HL-60/S4 treated with phorbol 12-myristate 13-acetate at 8.2 ng/mL for 4 days and 3 days (cell line): ENCODE measurements around the gene TMEM50A.
"Not testable (repeated sequence)": the region's sequence is repeated elsewhere in the genome, so short reads cannot be mapped to it uniquely, and the experiment has no call there.

Source experiments
- in situ Hi-C: fragments of 300-500 bp; cut with MboI; formaldehyde crosslinking; loops from 2 replicates; pipeline ENCODE4 v1.15.0; 2022; ENCODE audit warnings: low sequenced_read_pairs

The TMEM50A gene

GRCh38 chr1:25383090-25383489, 45.0 kb downstream of the TMEM50A start:
- in situ Hi-C loops = not testable (repeated sequence)

- in situ Hi-C loops = not testable (repeated sequence)
These were observed 45.7 kb downstream of the TMEM50A start for GRCh38 chr1:25383875-25384274.

- in situ Hi-C loops = not testable (repeated sequence)
These were observed 49.0 kb downstream of the TMEM50A start for GRCh38 chr1:25387096-25387495.

- in situ Hi-C loops = not testable (repeated sequence)
These were observed 50.6 kb downstream of the TMEM50A start for GRCh38 chr1:25388691-25389090.

GRCh38 chr1:25389721-25390120, 51.6 kb downstream of the TMEM50A start:
- in situ Hi-C loops = not testable (repeated sequence)

- in situ Hi-C loops = no loop called here
These were observed 54.7 kb downstream of the TMEM50A start for GRCh38 chr1:25392841-25393240.

- in situ Hi-C loops = not testable (repeated sequence)
These were observed 59.4 kb downstream of the TMEM50A start for GRCh38 chr1:25397549-25397948.

GRCh38 chr1:25398079-25398478, 59.9 kb downstream of the TMEM50A start:
- in situ Hi-C loops = not testable (repeated sequence)

- in situ Hi-C loops = not testable (repeated sequence)
These were observed 65.0 kb downstream of the TMEM50A start for GRCh38 chr1:25402947-25403803.

- in situ Hi-C loops = not testable (repeated sequence)
These were observed 67.7 kb downstream of the TMEM50A start for GRCh38 chr1:25405731-25406305.

- in situ Hi-C loops = not testable (repeated sequence)
These were observed 71.7 kb downstream of the TMEM50A start for GRCh38 chr1:25409641-25410427.
